ENCODE measurements around the gene ANK2. TPM values are rescaled to one million over a fixed set of nuclear protein-coding genes. Genes with fewer than 3 reads are reported as not detected.
A peak's percentile ranks its signal among the peaks of the same experiment; 100 is the strongest.

Gene ANK2
- total RNA-seq, 1 donor from 2014 or later = 58.3 TPM

- TF ChIP-seq, protein P1, sequence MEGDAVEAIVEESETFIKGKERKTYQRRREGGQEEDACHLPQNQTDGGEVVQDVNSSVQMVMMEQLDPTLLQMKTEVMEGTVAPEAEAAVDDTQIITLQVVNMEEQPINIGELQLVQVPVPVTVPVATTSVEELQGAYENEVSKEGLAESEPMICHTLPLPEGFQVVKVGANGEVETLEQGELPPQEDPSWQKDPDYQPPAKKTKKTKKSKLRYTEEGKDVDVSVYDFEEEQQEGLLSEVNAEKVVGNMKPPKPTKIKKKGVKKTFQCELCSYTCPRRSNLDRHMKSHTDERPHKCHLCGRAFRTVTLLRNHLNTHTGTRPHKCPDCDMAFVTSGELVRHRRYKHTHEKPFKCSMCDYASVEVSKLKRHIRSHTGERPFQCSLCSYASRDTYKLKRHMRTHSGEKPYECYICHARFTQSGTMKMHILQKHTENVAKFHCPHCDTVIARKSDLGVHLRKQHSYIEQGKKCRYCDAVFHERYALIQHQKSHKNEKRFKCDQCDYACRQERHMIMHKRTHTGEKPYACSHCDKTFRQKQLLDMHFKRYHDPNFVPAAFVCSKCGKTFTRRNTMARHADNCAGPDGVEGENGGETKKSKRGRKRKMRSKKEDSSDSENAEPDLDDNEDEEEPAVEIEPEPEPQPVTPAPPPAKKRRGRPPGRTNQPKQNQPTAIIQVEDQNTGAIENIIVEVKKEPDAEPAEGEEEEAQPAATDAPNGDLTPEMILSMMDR (conservative IDR thresholded peaks at IDR 0.05) = no peak
- Mint-ChIP-seq H3K4me3 (no peak overlapping the region), H3K36me3 (ENCODE audit: low read depth) (no peaks in the 10 kb centered on the region), H3K4me1 (peaks cover 4% of the 10 kb centered on the region), H3K9me3 (no peaks in the 10 kb centered on the region), H3K27ac (ENCODE audit: unreplicated experiment) (no peak overlapping the region), H3K27me3 (ENCODE audit: low read depth) (no peaks in the 10 kb centered on the region)
- no peak for DNase-seq (ENCODE audit: low read depth, low spot score)
These were observed 137.9 kb downstream of the ANK2 start for GRCh38 chr4:113187358-113187757.

DNA sequence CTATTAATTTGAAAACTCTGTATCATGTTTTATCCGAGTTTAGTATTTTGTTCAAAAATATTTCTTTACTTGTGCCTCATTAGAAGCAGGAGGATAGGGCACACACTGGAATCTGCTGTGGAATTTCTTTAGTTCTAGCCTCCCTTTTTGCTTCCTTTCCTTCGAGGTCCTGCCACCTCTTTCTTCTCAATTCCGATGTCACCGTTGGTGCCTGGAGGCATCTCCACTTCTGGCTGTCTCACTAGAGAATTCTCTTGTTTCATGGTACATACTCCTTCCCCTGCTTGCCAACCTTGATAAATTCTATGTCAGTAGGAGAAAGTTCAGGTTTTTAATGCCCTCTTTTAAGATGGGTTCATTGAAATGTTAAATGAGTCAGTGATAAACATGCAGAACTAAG lies 140.1 kb downstream of the ANK2 start:
- no peak overlapping the region for H3K4me3 Mint-ChIP-seq
- no peak overlapping the region for H3K27ac Mint-ChIP-seq (ENCODE audit: unreplicated experiment)
- TF ChIP-seq, protein P1 (conservative IDR thresholded peaks at IDR 0.05) = no peak
- no peaks in the 10 kb centered on the region for H3K27me3 Mint-ChIP-seq (ENCODE audit: low read depth)
- peaks cover 3% of the 10 kb centered on the region for H3K9me3 Mint-ChIP-seq
- no peaks in the 10 kb centered on the region for H3K36me3 Mint-ChIP-seq (ENCODE audit: low read depth)
- DNase-seq (ENCODE audit: low read depth, low spot score) = no peak
- H3K4me1 Mint-ChIP-seq = peaks cover 4% of the 10 kb centered on the region

DNA sequence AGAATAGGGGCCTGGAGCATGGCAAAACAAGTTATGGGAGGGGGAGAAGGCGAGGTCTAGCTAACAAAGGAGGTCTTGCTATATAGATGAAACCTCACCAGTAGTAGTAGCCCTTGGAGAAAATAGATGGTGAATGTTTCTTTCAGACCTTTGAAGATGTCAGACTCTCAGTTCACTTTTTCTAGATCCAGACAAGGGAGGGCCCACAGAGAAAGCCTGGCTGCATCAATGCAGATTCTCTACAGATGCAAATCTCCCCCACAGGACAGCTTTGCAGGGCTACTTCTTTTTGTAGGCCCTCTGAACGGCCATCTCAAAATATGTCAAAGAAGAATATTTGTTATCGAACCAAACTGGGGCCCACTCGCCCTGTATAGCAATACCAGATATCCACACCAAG lies 159.7 kb downstream of the ANK2 start:
- H3K9me3 Mint-ChIP-seq = no peaks in the 10 kb centered on the region
- H3K27me3 Mint-ChIP-seq (ENCODE audit: low read depth) = no peaks in the 10 kb centered on the region
- no peaks in the 10 kb centered on the region for H3K36me3 Mint-ChIP-seq (ENCODE audit: low read depth)
- TF ChIP-seq, protein P1 (conservative IDR thresholded peaks at IDR 0.05) = no peak
- H3K4me3 Mint-ChIP-seq = no peak overlapping the region
- peaks cover 15% of the 10 kb centered on the region for H3K4me1 Mint-ChIP-seq
- DNase-seq (ENCODE audit: low read depth, low spot score) = no peak
- H3K27ac Mint-ChIP-seq (ENCODE audit: unreplicated experiment) = peak overlapping the region; percentile 4

GRCh38 chr4:113209652-113210320 lies 160.3 kb downstream of the ANK2 start:
- no peak overlapping the region for H3K4me3 Mint-ChIP-seq
- TF ChIP-seq, protein P1 (conservative IDR thresholded peaks at IDR 0.05) = no peak
- H3K36me3 Mint-ChIP-seq (ENCODE audit: low read depth) = no peaks in the 10 kb centered on the region
- H3K27ac Mint-ChIP-seq (ENCODE audit: unreplicated experiment) = peak overlapping the region; percentile 4
- no peak for DNase-seq (ENCODE audit: low read depth, low spot score)
- H3K9me3 Mint-ChIP-seq = no peaks in the 10 kb centered on the region
- no peaks in the 10 kb centered on the region for H3K27me3 Mint-ChIP-seq (ENCODE audit: low read depth)
- peaks cover 15% of the 10 kb centered on the region for H3K4me1 Mint-ChIP-seq

DNA sequence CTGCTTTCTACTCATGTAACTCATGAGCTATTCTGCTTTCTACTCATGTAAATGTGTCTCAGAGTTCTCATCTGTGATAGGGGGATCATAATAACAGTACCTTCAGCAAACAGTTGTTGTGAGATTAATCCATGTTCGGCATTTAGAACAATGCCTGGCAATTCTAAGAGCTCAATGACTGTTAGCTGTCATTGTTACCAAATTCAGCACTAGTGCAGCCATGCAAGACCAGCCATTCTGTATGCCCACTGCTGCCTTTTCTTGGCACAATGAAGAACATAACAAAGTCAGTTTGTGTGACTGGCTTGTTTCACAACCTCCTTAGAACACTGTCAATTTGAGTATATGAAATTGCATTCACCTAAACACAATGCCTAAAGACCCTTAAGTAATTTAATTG lies 163.2 kb downstream of the ANK2 start:
- Mint-ChIP-seq H3K4me1 (peaks cover 15% of the 10 kb centered on the region), H3K36me3 (ENCODE audit: low read depth) (peaks cover 2% of the 10 kb centered on the region), H3K27ac (ENCODE audit: unreplicated experiment) (no peak overlapping the region), H3K9me3 (no peaks in the 10 kb centered on the region), H3K4me3 (no peak overlapping the region), H3K27me3 (ENCODE audit: low read depth) (no peaks in the 10 kb centered on the region)
- TF ChIP-seq, protein P1 (conservative IDR thresholded peaks at IDR 0.05) = no peak
- DNase-seq (ENCODE audit: low read depth, low spot score) = no peak
